H1 (cell line): Measurements from ENCODE around the gene TJP3. TPM values are rescaled to one million over a fixed set of nuclear protein-coding genes. Genes with fewer than 3 reads are reported as not detected.

Experiments used
- CTCF ChIA-PET: fragments of 300-600 bp; sonication (Branson Sonifier 250); formaldehyde crosslinking; loops from one replicate; lab custom pipeline; 2021; ENCODE audit not compliant: partially characterized antibody; lab: Charles Lee
- POLR2A ChIA-PET: fragments of 300-600 bp; sonication (Branson Sonifier 250); formaldehyde crosslinking; loops from one replicate; lab custom pipeline; 2021; ENCODE audit warnings: inconsistent platforms; ENCODE audit not compliant: partially characterized antibody; lab: Charles Lee
- DNase-seq, 2 experiments: peaks; one replicate each; pipeline versions ENCODE4 v3.0.0 to v3.0.0-alpha.2; 2010 to 2022; ENCODE audit warnings: low spot score in 2 of 2, low read depth in 1 of 2, mixed read lengths in 1 of 2
- FAIRE-seq: peaks from 2 replicates; lab custom pipeline; 2011; peaks lifted over from hg19 to GRCh38; lab: Jason Lieb, UNC
- H2AFZ ChIP-seq: 2 replicates; pipeline ENCODE4 v1.8.1; 2012; ENCODE audit warnings: low read length, inconsistent platforms
- H2AK5ac ChIP-seq: 2 replicates; pipeline ENCODE4 v1.6.1; 2013; ENCODE audit warnings: low read depth, low read length
- H2BK120ac ChIP-seq: replicated peaks from 2 replicates; pipeline ENCODE3; 2013; ENCODE audit warnings: low read depth, low read length, inconsistent platforms
- H2BK12ac ChIP-seq: 2 replicates; pipeline ENCODE4 v1.6.1; 2013; ENCODE audit warnings: low read depth, low read length
- H2BK15ac ChIP-seq: 2 replicates; pipeline ENCODE4 v1.6.1; 2013; ENCODE audit warnings: low read length
- H2BK20ac ChIP-seq: 2 replicates; pipeline ENCODE4 v1.6.1; 2013; ENCODE audit warnings: low read length
- H2BK5ac ChIP-seq: 2 replicates; pipeline ENCODE4 v1.6.1; 2013; ENCODE audit warnings: low read depth, low read length
- H3K14ac ChIP-seq: 2 replicates; pipeline ENCODE4 v1.6.1; 2013; ENCODE audit warnings: inconsistent platforms; ENCODE audit not compliant: insufficient read length
- H3K18ac ChIP-seq: 2 replicates; pipeline ENCODE4 v1.6.1; 2013; ENCODE audit warnings: low read length; ENCODE audit errors: extremely low read depth
- H3K23ac ChIP-seq: 2 replicates; pipeline ENCODE4 v1.6.1; 2013; ENCODE audit warnings: inconsistent platforms; ENCODE audit not compliant: insufficient read length
- H3K23me2 ChIP-seq: 2 replicates; pipeline ENCODE4 v1.6.1; 2013; ENCODE audit warnings: low read depth, low read length
- H3K27ac ChIP-seq: 2 replicates; pipeline ENCODE4 v1.6.1; 2011; ENCODE audit warnings: low read depth, low read length, inconsistent platforms
- H3K27me3 ChIP-seq, 4 experiments: replicated peaks in 1 of 4; 1 replicate in 1 of 4; 2 replicates in 3 of 4; pipeline versions ENCODE4 v1.6.1 to v1.8.1; 2011 to 2013; ENCODE audit warnings: low read length in 3 of 4, mild to moderate bottlenecking in 3 of 4, inconsistent platforms in 2 of 4, mixed read lengths in 2 of 4, moderate library complexity in 1 of 4; ENCODE audit not compliant: control insufficient read depth in 3 of 4, insufficient read depth in 3 of 4; ENCODE audit errors: extremely low read depth in 1 of 4
- H3K36me3 ChIP-seq, 4 experiments: 2 replicates each; pipeline versions ENCODE4 v1.6.1 to v1.8.1; 2011 to 2013; ENCODE audit warnings: mild to moderate bottlenecking in 4 of 4, low read length in 3 of 4, moderate library complexity in 2 of 4, control low read depth in 1 of 4, inconsistent platforms in 1 of 4; ENCODE audit not compliant: insufficient read depth in 4 of 4, control insufficient read depth in 2 of 4
- H3K4ac ChIP-seq: replicated peaks from 2 replicates; pipeline ENCODE3; 2013; ENCODE audit warnings: low read length, low read depth, mixed read lengths, inconsistent platforms; ENCODE audit not compliant: insufficient read length
- H3K4me1 ChIP-seq, 4 experiments: replicated peaks in 1 of 4; 1 replicate in 1 of 4; 2 replicates in 3 of 4; pipeline versions ENCODE4 v1.6.1 to v1.8.1; 2011 to 2013; ENCODE audit warnings: low read length in 3 of 4, inconsistent platforms in 2 of 4, mixed read lengths in 1 of 4; ENCODE audit not compliant: insufficient read depth in 4 of 4, control insufficient read depth in 3 of 4
- H3K4me2 ChIP-seq, 2 experiments: 2 replicates each; pipeline versions ENCODE4 v1.6.1 to v1.8.1; 2011 to 2013; ENCODE audit warnings: low read depth in 2 of 2, low read length in 2 of 2, control low read depth in 1 of 2, inconsistent platforms in 1 of 2, mild to moderate bottlenecking in 1 of 2; ENCODE audit not compliant: insufficient read depth in 1 of 2
- H3K4me3 ChIP-seq, 4 experiments: fragments of 200-600, 300-600 bp in 1 of 4; sonication (generic), shearing (Covaris generic), sonication (Bioruptor Twin) in 1 of 4; 2 replicates each; pipeline versions ENCODE4 v1.5.1 to v1.8.1; 2011 to 2016; ENCODE audit warnings: low read length in 4 of 4, low read depth in 3 of 4, control low read depth in 2 of 4, inconsistent platforms in 2 of 4, mild to moderate bottlenecking in 2 of 4, mixed read lengths in 1 of 4, moderate library complexity in 1 of 4; ENCODE audit not compliant: insufficient read depth in 2 of 4; ENCODE audit errors: extremely low read depth in 1 of 4
- H3K56ac ChIP-seq: replicated peaks from 2 replicates; pipeline ENCODE3; 2013; ENCODE audit warnings: low read depth, mild to moderate bottlenecking, mixed read lengths, low read length, inconsistent platforms; ENCODE audit not compliant: insufficient read length
- H3K79me1 ChIP-seq: 2 replicates; pipeline ENCODE4 v1.6.1; 2013; ENCODE audit warnings: low read depth, low read length, control low read depth
- H3K79me2 ChIP-seq, 2 experiments: 2 replicates each; pipeline versions ENCODE4 v1.6.1 to v1.8.1; 2012 to 2013; ENCODE audit warnings: low read length in 2 of 2, mild to moderate bottlenecking in 2 of 2, inconsistent platforms in 1 of 2; ENCODE audit not compliant: insufficient read depth in 2 of 2, control insufficient read depth in 1 of 2
- H3K9ac ChIP-seq, 4 experiments: replicated peaks in 1 of 4; 1 replicate in 1 of 4; 2 replicates in 3 of 4; pipeline versions ENCODE4 v1.6.1 to v1.8.1; 2011 to 2013; ENCODE audit warnings: low read depth in 3 of 4, low read length in 3 of 4, control low read depth in 2 of 4, mild to moderate bottlenecking in 2 of 4, moderate library complexity in 2 of 4, inconsistent platforms in 1 of 4; ENCODE audit errors: extremely low read depth in 1 of 4
- H3K9me3 ChIP-seq, 2 experiments: 2 replicates each; pipeline versions ENCODE4 v1.6.1 to v1.8.1; 2012 to 2013; ENCODE audit warnings: mild to moderate bottlenecking in 2 of 2, moderate library complexity in 2 of 2, control low read depth in 1 of 2, inconsistent platforms in 1 of 2, low read depth in 1 of 2, low read length in 1 of 2, mixed read lengths in 1 of 2; ENCODE audit not compliant: insufficient read depth in 2 of 2
- H4K20me1 ChIP-seq, 2 experiments: replicated peaks in 1 of 2; 2 replicates each; pipeline versions ENCODE3 to v1.8.1; 2011 to 2013; ENCODE audit warnings: inconsistent platforms in 2 of 2, low read length in 2 of 2, mild to moderate bottlenecking in 1 of 2; ENCODE audit not compliant: insufficient read depth in 2 of 2, control insufficient read depth in 1 of 2
- H4K5ac ChIP-seq: 2 replicates; pipeline ENCODE4 v1.6.1; 2013; ENCODE audit warnings: low read length, low read depth, mixed read lengths, inconsistent platforms; ENCODE audit not compliant: insufficient read length
- H4K8ac ChIP-seq: 2 replicates; pipeline ENCODE4 v1.8.0; 2013; ENCODE audit warnings: mild to moderate bottlenecking, moderate library complexity, low read length, inconsistent platforms; ENCODE audit not compliant: insufficient read depth; ENCODE audit errors: extremely low read depth
- H4K91ac ChIP-seq: replicated peaks from 2 replicates; pipeline ENCODE3; 2013; ENCODE audit warnings: low read length, mixed read lengths, inconsistent platforms; ENCODE audit not compliant: insufficient read length
- BACH1 ChIP-seq: IDR thresholded peaks from 2 replicates; pipeline ENCODE4 v1.6.1; 2012; ENCODE audit warnings: low read length, improper control_type of control experiment
- HDAC2 ChIP-seq, 2 experiments: fragments of 300-600 bp in 1 of 2; sonication (generic) in 1 of 2; IDR thresholded peaks; 2 replicates each; pipeline ENCODE4 v1.6.1; 2011 to 2012; ENCODE audit warnings: low read depth in 2 of 2, low read length in 2 of 2, mild to moderate bottlenecking in 2 of 2, moderate library complexity in 2 of 2, borderline replicate concordance in 1 of 2, inconsistent platforms in 1 of 2
- MAFK ChIP-seq: IDR thresholded peaks from 2 replicates; pipeline ENCODE4 v1.6.1; 2012; ENCODE audit warnings: low read depth, mild to moderate bottlenecking, improper control_type of control experiment, low read length
- MAX ChIP-seq: IDR thresholded peaks from 2 replicates; pipeline ENCODE4 v1.6.1; 2012; ENCODE audit warnings: inconsistent platforms
- YY1 ChIP-seq: IDR thresholded peaks from 2 replicates; pipeline ENCODE4 v1.6.1; 2011; ENCODE audit warnings: low read depth, mild to moderate bottlenecking, low read length
- WGBS, 2 experiments: shearing (Covaris generic) in 1 of 2; methylation state at CpG; one replicate each; pipeline versions ENCODE4 v1.1.6 to v1.1.7; 2013 to 2015; ENCODE audit warnings: low lambda C conversion rate in 2 of 2, mixed read lengths in 2 of 2, inconsistent platforms in 1 of 2, low coverage in 1 of 2, missing lambda C conversion rate in 1 of 2; ENCODE audit not compliant: insufficient replicate concordance in 2 of 2, insufficient coverage in 1 of 2, insufficient read length in 1 of 2; ENCODE audit errors: extremely low coverage in 1 of 2, missing lambda C conversion rate in 1 of 2; 5-methylcytosine and 5-hydroxymethylcytosine counted together
- polyA plus RNA-seq, 7 experiments: library from polyadenylated mRNA; depleted of rRNA in 3 of 7; stranded (reverse) in 5 of 7; unstranded in 2 of 7; fragments of >200 nt in 5 of 7; fragments of 200-250 nt in 2 of 7; gene quantifications; 1 replicate in 5 of 7; 2 replicates in 1 of 7; 4 replicates in 1 of 7; pipeline versions ENCODE4 v1.2.1 to v1.2.3, GENCODE V29; 2011 to 2013; ENCODE audit warnings: missing spikeins in 2 of 7, mixed read lengths in 2 of 7
- total RNA-seq: library from RNA; stranded (reverse); fragmentation: NEBNext Ultra II Directional; extraction: Animal tissue kit (Norgen Biotek cat#: 25700); gene quantifications from 2 replicates; pipeline ENCODE4 v1.2.1, GENCODE V29; 2021
- TF ChIP-seq, protein P1 (sequence below): IDR thresholded peaks from 2 replicates; pipeline ENCODE4 v1.6.1; 2012; ENCODE audit warnings: inconsistent platforms

TJP3 gene
- total and polyA plus RNA-seq, 2 of the 8 experiments (the other 6 are each of a cell fraction or from before 2014, with no cell fraction given): 17.1 to 26.1 TPM

DNA sequence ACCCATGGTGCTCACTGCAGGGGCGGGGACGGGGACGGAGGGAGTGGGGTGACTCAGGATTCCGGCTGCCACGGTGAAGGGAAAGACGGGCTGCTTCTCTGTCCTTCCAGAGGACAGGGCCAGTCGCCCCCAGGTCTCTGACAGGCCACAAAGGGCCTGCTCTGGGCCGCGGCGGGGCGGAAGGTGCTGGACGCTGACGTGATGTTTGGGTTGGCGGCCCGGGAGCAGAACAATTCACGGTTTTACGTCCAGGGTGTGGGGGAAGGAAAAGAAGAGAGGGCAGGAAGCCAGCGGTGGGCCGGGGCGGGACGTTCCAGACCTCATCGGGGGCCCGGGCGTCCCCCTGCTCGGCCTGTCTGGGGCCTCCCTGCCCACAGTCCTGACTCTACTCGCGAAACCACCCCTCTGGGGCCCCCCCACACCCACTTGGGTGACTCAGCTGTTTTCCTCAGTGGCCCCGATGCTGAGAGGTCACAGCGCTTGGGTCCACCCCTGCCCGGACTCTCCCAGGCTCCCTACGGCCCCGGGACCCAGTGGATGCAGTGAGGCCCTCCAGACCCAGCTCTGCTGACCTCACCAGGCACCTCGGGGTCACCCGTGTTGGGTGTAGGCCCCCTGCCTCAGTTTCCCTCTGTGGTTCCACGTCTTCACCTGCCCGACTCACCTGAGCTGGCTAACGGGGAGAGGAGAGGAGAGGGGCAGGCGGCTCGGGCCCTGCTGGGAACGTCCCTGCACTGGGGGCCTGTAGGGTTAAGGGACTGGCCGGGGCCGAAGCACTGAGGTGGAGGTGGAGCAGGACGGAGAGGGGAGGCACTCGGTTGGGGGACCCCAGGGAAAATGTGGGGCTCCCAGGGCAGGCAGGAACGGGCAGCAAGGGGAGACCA lies 37.1 kb upstream of the TJP3 start:
- Histone ChIP-seq H3K18ac (no peak overlapping the region; the same call in 1 of the 2 replicates), H3K4me3 (no peak overlapping the region)

More for the DNA sequence above, 37.1 kb upstream of the TJP3 start:
- no peaks in the 10 kb centered on the region for H3K27me3 ChIP-seq
- H2AK5ac ChIP-seq: peak overlapping the region; percentile 53; the same call in 1 of the 2 replicates
- peaks cover 2% of the 10 kb centered on the region; the same call in 1 of the 2 replicates for H3K23me2 ChIP-seq
- H4K91ac ChIP-seq: peak overlapping the region; percentile 26
- H3K36me3 ChIP-seq: no peaks in the 10 kb centered on the region
- peaks cover 13% of the 10 kb centered on the region; the same call in 1 of the 2 replicates for H3K79me1 ChIP-seq
- H3K4ac ChIP-seq: no peak overlapping the region
- H3K4me1 ChIP-seq: peaks cover 0 to 21% (median 10%) of the 10 kb centered on the region in 4 experiments; a peak in 5 of 7 replicates
- TF ChIP-seq BACH1 (0 out of 2 replicates have a peak, but pooled peaks have one; percentile 11), MAFK (no peak), YY1 (no peak), HDAC2 (IDR thresholded peaks at IDR 0.05; ENCODE audit: borderline replicate concordance in 1 of 2, low read depth in 2 of 2, low read length in 2 of 2) (no peak), MAX (no peak)
- TF ChIP-seq, protein P1, sequence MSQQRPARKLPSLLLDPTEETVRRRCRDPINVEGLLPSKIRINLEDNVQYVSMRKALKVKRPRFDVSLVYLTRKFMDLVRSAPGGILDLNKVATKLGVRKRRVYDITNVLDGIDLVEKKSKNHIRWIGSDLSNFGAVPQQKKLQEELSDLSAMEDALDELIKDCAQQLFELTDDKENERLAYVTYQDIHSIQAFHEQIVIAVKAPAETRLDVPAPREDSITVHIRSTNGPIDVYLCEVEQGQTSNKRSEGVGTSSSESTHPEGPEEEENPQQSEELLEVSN: no peak
- H3K14ac ChIP-seq: no peak overlapping the region
- no peaks in the 10 kb centered on the region for H3K9me3 ChIP-seq
- ChIA-PET POLR2A (interaction anchor here (0.7 to 1.8 kb wide), 5 partner anchors 11 to 92 kb away, joined by 3 to 4 read pairs (median 3); partner anchors contain the start of gene MRPL54), CTCF (interaction anchor here (1.2 to 3.5 kb wide), 8 partner anchors 9 to 61 kb away, joined by 3 to 13 read pairs (median 4); partner anchors contain the start of gene TJP3)
- H3K79me2 ChIP-seq: peaks cover 0 to 3% of the 10 kb centered on the region in 2 experiments; a peak in 1 of 4 replicates
- H2AFZ ChIP-seq: no peak overlapping the region
- no peak overlapping the region for H3K4me2 ChIP-seq
- FAIRE-seq (no peak), DNase-seq (no peak)
- H2BK12ac ChIP-seq: 0 out of 2 replicates have a peak overlapping the region, but pooled peaks have one; percentile 33
- H3K9ac ChIP-seq: no peak overlapping the region; a peak in 1 of 7 replicates
- H3K23ac ChIP-seq: no peak overlapping the region
- H2BK15ac ChIP-seq: no peak overlapping the region
- H4K8ac ChIP-seq: no peak overlapping the region; the same call in none of the 2 replicates
- H2BK20ac ChIP-seq: no peak overlapping the region
- H4K20me1 ChIP-seq: peaks cover 10 to 38% of the 10 kb centered on the region in 2 experiments
- H2BK120ac ChIP-seq: no peak overlapping the region
- 86% methylated on average over 24 of the region's 45 CpGs; no CpG with 5 or more reads in 1 of the 2 experiments for WGBS, 2 experiments
- no peak overlapping the region for H4K5ac ChIP-seq
- peak overlapping the region; percentile 24; the same call in 1 of the 2 replicates for H2BK5ac ChIP-seq
- no peak overlapping the region for H3K56ac ChIP-seq
- no peak overlapping the region; the same call in 1 of the 2 replicates for H3K27ac ChIP-seq
